NCI-H2196 treated with DMSO at 0.1 percent for 48 hours (cell line): ENCODE results near the gene CANT1.
"Not testable (repeated sequence)": the region's sequence is repeated elsewhere in the genome, so short reads cannot be mapped to it uniquely, and the experiment has no call there.

ENCODE experiments used
- DNase-seq: peaks from one replicate; lab custom pipeline; 2025; ENCODE audit not compliant: unreplicated experiment; lab: John Stamatoyannopoulos, UW

CANT1 gene

GRCh38 chr17:78962345-78962983 lies 47.1 kb downstream of the CANT1 start:
- no peak for DNase-seq

DNA sequence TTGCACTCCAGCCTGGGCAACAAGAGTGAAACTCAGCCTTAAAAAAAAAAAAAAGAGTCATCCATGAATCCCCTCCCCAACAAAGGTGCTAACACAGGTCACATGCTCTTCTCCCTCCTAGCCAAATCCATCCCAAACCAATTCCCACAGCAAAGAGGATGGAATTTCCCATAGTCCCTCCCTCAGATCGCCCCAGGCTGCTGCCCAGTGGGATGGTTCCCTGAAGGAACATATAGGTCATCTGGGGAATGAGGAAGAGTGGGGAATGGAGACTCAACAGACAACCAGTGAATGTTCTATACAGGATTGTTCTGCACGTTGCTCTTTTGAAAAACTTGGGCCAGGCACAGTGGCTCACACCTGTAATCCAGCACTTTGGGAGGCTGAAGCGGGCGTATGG lies 48.0 kb downstream of the CANT1 start:
- DNase-seq, result no peak

DNA sequence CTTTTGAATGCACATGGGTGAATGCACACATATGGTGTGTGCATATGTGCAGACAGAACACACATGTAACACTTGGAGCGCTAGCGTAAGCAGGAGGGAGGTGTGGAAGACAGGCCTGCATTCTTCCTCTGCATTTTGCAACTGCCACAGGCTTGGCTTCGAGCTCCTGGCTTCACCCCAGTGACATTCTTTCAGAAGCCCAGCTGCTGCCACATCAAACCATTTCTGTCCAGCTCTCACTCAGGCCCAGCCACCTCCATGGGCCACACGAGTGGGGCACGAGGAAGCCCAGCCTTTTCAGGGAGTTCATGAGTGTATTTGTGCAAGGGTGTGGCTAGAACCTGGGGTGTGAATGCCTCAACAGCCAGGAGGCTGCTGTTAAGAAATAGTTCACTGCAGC lies 48.6 kb downstream of the CANT1 start:
- no peak for DNase-seq

GRCh38 chr17:78959803-78960202 lies 49.8 kb downstream of the CANT1 start:
- no peak for DNase-seq

DNA sequence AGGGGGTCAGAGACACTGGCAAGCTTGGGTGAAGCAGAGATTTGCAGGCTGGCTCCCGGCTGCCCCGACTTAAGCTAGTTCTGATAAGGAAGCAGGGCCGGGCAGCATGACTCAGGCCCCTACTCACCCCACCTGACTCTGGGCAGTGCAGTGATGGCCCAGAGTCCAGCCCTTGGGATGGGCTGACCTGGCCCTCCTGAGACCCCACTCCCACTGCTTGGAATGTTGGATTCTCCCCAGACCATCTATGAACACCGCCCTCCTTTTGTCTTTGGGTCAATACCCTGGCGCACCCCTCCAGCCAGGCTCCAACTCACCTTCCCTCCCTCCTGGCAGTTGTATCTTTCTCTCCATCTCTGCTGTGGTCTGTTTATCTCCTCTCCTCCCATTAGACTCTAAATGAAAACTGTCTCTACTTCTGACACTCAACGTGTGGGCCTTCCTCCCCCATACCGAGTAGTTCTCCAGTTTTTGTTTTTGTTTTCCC lies 50.9 kb downstream of the CANT1 start:
- DNase-seq, result no peak

GRCh38 chr17:78957128-78957527 lies 52.4 kb downstream of the CANT1 start:
- DNase-seq, result no peak

DNA sequence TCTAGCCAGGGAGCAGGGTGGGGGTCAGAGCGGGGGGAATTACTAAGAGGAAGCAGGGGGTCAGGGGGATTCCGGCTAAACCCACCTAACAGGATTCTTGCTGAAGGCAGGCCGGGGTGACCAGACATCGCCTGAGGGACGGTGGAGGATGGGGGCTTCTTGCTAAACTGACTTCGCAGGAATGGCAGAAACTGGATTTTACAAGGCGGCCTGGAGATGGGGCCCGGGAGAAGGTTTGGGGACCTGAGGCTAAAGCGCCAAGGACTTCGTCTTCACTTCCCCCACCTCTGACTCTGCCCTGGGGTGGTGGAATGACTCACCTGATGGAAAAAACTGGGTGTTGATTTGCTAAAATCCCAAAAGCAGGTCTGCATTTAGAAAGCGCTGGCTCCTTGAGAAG lies 53.3 kb downstream of the CANT1 start:
- no peak for DNase-seq

DNA sequence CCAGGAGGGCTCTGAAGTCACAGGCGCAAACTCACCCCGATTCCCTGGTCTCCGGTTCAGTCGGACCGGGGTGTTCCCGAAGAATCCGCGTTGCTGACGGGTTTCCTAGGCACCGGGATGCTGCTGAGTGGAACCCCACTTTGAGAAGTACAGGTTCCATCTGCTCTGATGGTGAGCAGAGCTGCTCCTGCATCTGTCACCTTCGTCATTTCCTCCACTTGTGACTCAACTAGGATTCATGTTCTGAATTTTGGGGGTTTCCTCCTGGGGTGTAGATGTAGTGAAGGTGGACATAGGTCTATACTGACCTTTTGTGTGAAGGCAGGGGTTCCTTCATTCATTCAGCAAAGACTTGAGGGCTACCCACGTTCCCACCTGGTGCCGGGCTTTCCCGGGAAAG lies 54.9 kb downstream of the CANT1 start:
- no peak for DNase-seq

- no peak for DNase-seq
These were observed 55.9 kb downstream of the CANT1 start for GRCh38 chr17:78953356-78954350.

GRCh38 chr17:78952706-78953105 lies 56.9 kb downstream of the CANT1 start:
- no peak for DNase-seq

DNA sequence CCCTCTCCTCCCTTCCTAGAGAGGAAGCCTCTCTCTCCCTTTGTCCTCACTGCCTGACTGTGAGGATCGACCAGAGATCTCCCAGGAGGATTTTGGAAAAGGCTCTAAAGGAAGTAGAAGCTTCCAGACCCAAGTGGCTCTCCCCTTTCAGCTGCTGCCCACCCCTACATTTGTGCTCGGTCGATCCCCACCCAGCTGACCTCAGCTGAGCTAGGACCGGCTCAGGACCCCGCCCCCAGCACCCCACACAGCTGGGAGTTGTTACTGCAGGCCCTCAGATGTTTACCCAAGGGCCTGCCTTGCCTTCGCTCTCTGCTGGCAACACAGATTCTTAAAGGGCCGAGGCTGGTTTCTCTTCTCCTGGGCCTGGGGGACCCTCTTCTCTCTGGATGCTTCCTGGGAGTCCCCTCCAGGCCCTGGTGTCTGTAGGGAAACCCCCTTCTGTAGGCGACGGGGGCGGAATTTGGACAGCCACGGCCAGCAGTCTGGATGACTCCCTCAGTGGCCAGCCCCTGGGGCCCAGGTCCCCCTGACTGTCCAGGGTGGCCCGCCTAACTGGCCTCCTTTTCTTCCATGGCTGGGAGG lies 57.5 kb downstream of the CANT1 start:
- DNase-seq, result no peak

DNA sequence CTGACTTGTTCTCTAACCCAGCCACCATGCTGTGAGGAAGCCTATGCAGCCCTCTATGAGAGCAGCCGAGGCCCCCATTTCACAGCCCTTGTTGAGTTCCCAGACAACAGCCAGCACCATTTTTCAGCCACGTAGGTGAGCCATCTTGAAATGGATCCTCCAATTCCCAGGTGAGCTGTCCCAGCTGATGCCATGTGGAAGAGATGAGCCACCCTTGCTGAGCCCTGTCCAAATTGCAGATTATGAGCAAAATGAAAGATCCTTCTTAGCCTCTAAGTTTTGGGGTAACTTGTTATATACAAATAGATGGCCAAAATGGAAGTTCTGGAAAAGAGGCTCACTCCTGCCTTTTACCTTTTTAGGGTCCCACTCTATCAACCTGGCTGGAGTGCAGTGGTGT lies 58.7 kb downstream of the CANT1 start:
- DNase-seq, result no peak

- no peak for DNase-seq
These were observed 62.1 kb downstream of the CANT1 start for GRCh38 chr17:78947235-78948149.

- DNase-seq, result no peak
These were observed 62.9 kb downstream of the CANT1 start for GRCh38 chr17:78946631-78947030.

- no peak for DNase-seq
These were observed 63.4 kb downstream of the CANT1 start for GRCh38 chr17:78946131-78946530.

DNA sequence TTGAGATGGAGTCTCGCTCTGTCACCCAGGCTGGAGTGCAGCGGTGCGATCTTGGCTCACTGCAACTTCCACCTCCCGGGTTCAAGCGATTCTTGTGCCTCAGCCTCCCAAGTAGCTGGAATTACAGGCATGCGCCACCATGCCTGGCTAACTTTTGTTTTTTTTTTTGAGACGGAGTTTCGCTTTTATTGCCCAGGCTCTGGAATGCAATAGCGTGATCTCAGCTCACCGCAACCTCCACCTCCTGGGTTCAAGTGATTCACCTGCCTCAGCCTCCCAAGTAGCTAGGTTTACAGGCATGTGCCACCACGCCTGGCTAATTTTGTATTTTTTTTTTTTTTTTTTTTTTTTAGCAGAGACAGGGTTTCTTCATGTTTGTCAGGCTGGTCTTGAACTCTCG lies 64.1 kb downstream of the CANT1 start:
- DNase-seq, result not testable (repeated sequence)

GRCh38 chr17:78944956-78945355 lies 64.6 kb downstream of the CANT1 start:
- DNase-seq, result no peak

- no peak for DNase-seq
These were observed 65.5 kb downstream of the CANT1 start for GRCh38 chr17:78944026-78944425.
